HEK293T (cell line): ENCODE data around the gene PCK1.

ENCODE experiments used
- CTCF ChIA-PET: fragments of 350-600 bp; formaldehyde crosslinking; extraction: SDS; loops from one replicate; lab custom pipeline; 2021; ENCODE audit warnings: antibody characterized with exemption, inconsistent platforms; lab: Yijun Ruan, JAX
- POLR2A ChIA-PET: fragments of 350-600 bp; formaldehyde crosslinking; extraction: SDS; loops from one replicate; lab custom pipeline; 2020; ENCODE audit warnings: antibody characterized with exemption, inconsistent platforms; lab: Yijun Ruan, JAX
- DNase-seq: peaks from one replicate; pipeline ENCODE4 v3.0.0; 2012; ENCODE audit warnings: mixed read lengths; ENCODE audit errors: extremely low spot score
- ARNT ChIP-seq: fragments of 450-650 bp; IDR thresholded peaks from 2 replicates; pipeline ENCODE4 v1.6.1; 2017; ENCODE audit warnings: mild to moderate bottlenecking
- BHLHE40 ChIP-seq: fragments of 450-650 bp; IDR thresholded peaks from 2 replicates; pipeline ENCODE4 v1.6.1; 2016; ENCODE audit warnings: mild to moderate bottlenecking, moderate library complexity, borderline replicate concordance
- CTBP1 ChIP-seq: fragments of 450-650 bp; IDR thresholded peaks from 2 replicates; pipeline ENCODE4 v1.6.1; 2016; ENCODE audit warnings: borderline replicate concordance
- ELF4 ChIP-seq: fragments of 450-650 bp; IDR thresholded peaks from 2 replicates; pipeline ENCODE4 v1.6.1; 2017; ENCODE audit warnings: antibody characterized with exemption
- FOXA1 ChIP-seq: fragments of 450-650 bp; IDR thresholded peaks from 2 replicates; pipeline ENCODE4 v1.6.1; 2016; ENCODE audit warnings: mild to moderate bottlenecking
- FOXK2 ChIP-seq: fragments of 450-650 bp; IDR thresholded peaks from 2 replicates; pipeline ENCODE4 v1.6.1; 2016; ENCODE audit warnings: mild to moderate bottlenecking
- FOXM1 ChIP-seq: fragments of 450-650 bp; IDR thresholded peaks from 2 replicates; pipeline ENCODE4 v1.6.1; 2017; ENCODE audit warnings: mild to moderate bottlenecking, borderline replicate concordance
- HDGF ChIP-seq: fragments of 450-650 bp; IDR thresholded peaks from 2 replicates; pipeline ENCODE4 v1.6.1; 2017; ENCODE audit warnings: antibody characterized with exemption, borderline replicate concordance
- L3MBTL2 ChIP-seq: fragments of 450-650 bp; conservative IDR thresholded peaks from 2 replicates; pipeline ENCODE4 v1.6.1; 2016; ENCODE audit warnings: mild to moderate bottlenecking
- LEF1 ChIP-seq: fragments of 450-650 bp; IDR thresholded peaks from 2 replicates; pipeline ENCODE4 v1.6.1; 2017; ENCODE audit warnings: mild to moderate bottlenecking, borderline replicate concordance
- NFRKB ChIP-seq: fragments of 450-650 bp; IDR thresholded peaks from 2 replicates; pipeline ENCODE4 v1.6.1; 2016; ENCODE audit warnings: mild to moderate bottlenecking, moderate library complexity
- SP1 ChIP-seq: fragments of 450-650 bp; IDR thresholded peaks from 2 replicates; pipeline ENCODE4 v1.6.1; 2017
- SUZ12 ChIP-seq: fragments of 450-650 bp; IDR thresholded peaks from 2 replicates; pipeline ENCODE4 v1.6.1; 2016; ENCODE audit warnings: mild to moderate bottlenecking
- TARDBP ChIP-seq: fragments of 450-650 bp; IDR thresholded peaks from 2 replicates; pipeline ENCODE4 v1.6.1; 2016
- ZNF384 ChIP-seq: fragments of 450-650 bp; IDR thresholded peaks from 2 replicates; pipeline ENCODE4 v1.6.1; 2016
- TF ChIP-seq, protein P1 (sequence below): fragments of 450-650 bp; IDR thresholded peaks from 2 replicates; pipeline ENCODE4 v1.6.1; 2016

The PCK1 gene

DNA sequence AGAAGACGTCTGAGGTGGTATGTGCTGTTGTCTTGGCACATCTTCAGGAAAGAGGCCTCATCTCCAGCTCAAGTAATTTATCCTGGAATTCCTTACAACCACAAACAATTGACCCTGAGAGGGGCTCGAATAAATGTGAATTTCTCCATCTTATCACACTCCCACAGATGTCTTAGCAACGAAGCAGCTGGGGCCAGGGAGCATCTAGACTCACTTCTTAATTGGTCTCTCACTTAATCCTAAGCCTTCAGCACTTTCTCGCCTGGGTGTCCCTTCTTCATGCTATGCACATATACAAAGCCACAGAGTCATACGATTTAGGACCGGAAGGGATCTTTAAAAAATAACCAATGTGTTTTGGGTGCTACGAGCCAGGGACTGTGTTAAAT lies 27.1 kb downstream of the PCK1 start:
- ChIA-PET CTCF (interaction anchor here (1.2 kb wide), 1 partner anchor 90 kb away, joined by 3 read pairs; no protein-coding TSS in a partner anchor), POLR2A (no interaction called here)
- DNase-seq: no peak
- TF ChIP-seq LEF1 (no peak), SP1 (no peak), FOXA1 (no peak), ELF4 (no peak), FOXK2 (no peak), L3MBTL2 (no peak), ZNF384 (no peak), SUZ12 (no peak), ARNT (no peak), CTBP1 (no peak), NFRKB (no peak), FOXM1 (no peak), TARDBP (no peak), HDGF (no peak)
- TF ChIP-seq, protein P1, sequence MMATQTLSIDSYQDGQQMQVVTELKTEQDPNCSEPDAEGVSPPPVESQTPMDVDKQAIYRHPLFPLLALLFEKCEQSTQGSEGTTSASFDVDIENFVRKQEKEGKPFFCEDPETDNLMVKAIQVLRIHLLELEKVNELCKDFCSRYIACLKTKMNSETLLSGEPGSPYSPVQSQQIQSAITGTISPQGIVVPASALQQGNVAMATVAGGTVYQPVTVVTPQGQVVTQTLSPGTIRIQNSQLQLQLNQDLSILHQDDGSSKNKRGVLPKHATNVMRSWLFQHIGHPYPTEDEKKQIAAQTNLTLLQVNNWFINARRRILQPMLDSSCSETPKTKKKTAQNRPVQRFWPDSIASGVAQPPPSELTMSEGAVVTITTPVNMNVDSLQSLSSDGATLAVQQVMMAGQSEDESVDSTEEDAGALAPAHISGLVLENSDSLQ: no peak

DNA sequence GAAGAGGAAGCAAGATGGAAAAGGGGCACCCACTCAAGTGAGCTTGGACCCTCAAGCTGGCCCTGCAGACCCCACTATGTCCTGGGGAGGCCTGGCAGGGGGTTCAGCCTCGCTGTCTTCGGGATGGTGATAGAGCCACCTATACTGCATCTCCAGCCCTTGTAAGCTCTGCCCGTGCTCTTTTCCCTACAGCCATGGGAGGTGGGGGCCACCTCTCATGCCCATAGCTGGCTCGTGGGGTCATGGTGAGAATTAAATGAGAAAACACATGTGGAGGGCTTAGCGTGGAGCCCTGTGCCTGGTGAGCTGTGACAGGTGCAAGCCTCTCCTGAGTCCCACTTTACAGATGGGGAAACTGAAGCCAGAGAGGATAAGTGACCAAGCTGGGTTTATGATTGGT lies 27.7 kb downstream of the PCK1 start:
- ChIA-PET POLR2A (no interaction called here), CTCF (interaction anchor here (1.2 kb wide), 1 partner anchor 90 kb away, joined by 3 read pairs; no protein-coding TSS in a partner anchor)
- TF ChIP-seq SP1: no peak
- no peak for TF ChIP-seq ARNT
- TF ChIP-seq, protein P1: no peak
- no peak for TF ChIP-seq TARDBP
- no peak for TF ChIP-seq BHLHE40
- no peak for TF ChIP-seq CTBP1
- TF ChIP-seq FOXM1: no peak
- TF ChIP-seq FOXA1: no peak
- TF ChIP-seq HDGF: no peak
- no peak for TF ChIP-seq FOXK2
- TF ChIP-seq ZNF384: no peak
- TF ChIP-seq NFRKB: no peak
- no peak for TF ChIP-seq LEF1
- TF ChIP-seq SUZ12: no peak
- TF ChIP-seq ELF4: no peak
- TF ChIP-seq L3MBTL2: no peak

DNA sequence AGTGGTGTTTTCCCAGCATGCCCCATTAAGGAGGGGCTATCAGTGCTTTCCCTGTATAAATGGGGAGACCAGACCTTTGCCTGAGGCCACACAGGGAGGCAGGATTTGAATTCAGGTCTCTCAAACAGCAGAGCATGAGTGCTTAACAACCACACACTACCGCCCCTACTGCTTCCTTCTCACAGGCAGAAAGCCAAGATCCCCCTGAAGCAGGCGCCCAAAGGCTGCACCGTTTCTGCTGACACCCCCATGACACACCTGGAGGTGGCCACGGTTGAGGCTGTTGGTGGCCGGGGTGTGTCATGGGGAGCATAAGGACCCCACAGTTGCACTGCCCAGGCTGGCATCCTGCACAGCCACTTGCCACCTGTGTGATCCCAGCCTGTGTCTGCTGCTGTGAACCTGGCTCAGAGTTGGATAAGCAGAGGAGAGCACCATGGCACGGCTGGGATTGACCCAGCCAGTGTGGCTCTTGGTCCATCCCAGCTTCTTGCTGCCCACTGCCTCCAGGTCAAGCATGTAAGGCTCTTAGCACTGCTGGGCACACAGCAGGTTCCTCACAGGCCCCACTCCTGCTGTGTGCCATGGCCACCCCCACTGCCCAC lies 28.3 kb downstream of the PCK1 start:
- ChIA-PET CTCF (no interaction called here), POLR2A (no interaction called here)
- TF ChIP-seq ELF4: no peak
- TF ChIP-seq ZNF384: no peak
- no peak for TF ChIP-seq TARDBP
- no peak for TF ChIP-seq L3MBTL2
- no peak for TF ChIP-seq FOXA1
- no peak for TF ChIP-seq SUZ12
- no peak for TF ChIP-seq CTBP1
- no peak for TF ChIP-seq HDGF
- no peak for TF ChIP-seq NFRKB
- TF ChIP-seq FOXM1: no peak
- no peak for TF ChIP-seq FOXK2
- TF ChIP-seq, protein P1: no peak
- TF ChIP-seq LEF1: no peak
- TF ChIP-seq SP1: no peak
- no peak for TF ChIP-seq BHLHE40
- no peak for DNase-seq

More for the DNA sequence above, 27.7 kb downstream of the PCK1 start:
- DNase-seq: no peak

DNA sequence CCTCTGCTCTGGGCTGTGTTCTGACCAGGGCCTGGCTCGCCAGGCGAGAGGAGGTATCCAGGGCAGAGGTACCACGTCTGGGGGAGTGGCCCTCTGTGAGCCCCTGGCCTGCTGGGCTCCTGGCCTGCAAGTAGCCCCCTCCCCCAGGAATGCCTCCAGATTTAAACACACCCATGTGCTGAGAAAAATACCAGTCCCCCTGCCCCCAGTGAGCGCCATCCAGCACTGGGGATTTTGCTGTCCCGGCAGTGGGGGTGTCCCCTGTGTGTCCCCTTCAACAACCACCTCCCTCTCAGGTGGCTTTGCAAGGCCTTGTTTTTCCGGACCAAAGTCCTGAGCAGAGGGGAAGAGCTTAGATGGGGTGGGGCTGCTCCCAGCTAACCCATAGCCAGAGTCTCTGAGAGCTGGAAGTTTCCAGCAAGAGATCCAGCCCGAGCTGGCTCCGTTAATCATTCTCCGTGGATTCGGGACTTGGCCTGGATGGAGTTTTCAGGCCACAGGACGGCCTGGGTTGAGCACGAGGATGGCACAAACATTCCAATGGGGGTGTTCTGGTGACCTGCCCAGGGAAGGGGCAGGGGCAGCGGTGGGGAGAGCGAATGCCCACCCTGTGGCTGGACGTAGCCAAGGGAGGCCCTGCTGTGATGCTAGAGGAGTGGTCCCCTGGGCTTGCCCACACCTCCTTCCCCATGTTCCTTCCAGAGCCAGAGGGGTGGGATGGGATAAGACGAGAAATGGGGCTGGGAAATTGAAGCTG lies 29.0 kb downstream of the PCK1 start:
- TF ChIP-seq SP1 (no peak), BHLHE40 (no peak), ARNT (no peak), LEF1 (no peak), FOXA1 (no peak), FOXK2 (no peak), L3MBTL2 (no peak), ZNF384 (no peak)
- TF ChIP-seq, protein P1: no peak
- ChIA-PET CTCF (no interaction called here), POLR2A (no interaction called here)
- no peak for DNase-seq
